ENCODE data around the gene SPACA4.

The SPACA4 gene

DNA sequence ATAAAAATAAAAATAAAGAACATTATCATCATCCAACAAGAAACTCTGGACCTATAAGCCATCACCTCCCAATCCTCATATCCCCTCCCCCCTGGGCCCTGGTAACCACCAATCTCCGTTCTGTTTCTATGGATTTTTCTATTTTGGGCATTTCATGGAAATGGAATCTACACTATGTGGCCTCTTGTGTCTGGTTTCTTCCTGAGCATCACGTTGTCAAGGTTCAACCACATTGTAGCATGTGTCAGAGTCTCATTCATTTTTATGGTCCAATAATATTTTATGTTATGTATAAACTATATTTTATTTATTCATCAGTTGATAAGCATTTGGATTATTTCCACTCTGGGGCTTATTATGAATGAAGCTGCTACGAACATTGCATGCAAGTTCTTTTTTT, 27.7 kb upstream of the SPACA4 start:
- Histone ChIP-seq H3K4me3 (ENCODE audit: insufficient read depth in 1 of 2, low read depth in 1 of 2, low read length in 2 of 2) (no peak overlapping the region), H2BK120ac (ENCODE audit: low read depth, low read length) (no peak overlapping the region), H3K9ac (ENCODE audit: low read length) (no peak overlapping the region), H3K9me3 (ENCODE audit: control insufficient read depth, low read length) (no peaks in the 10 kb centered on the region), H4K91ac (ENCODE audit: low read length) (no peak overlapping the region), H3K23ac (ENCODE audit: low read length in 2 of 2) (no peak overlapping the region), H2BK12ac (ENCODE audit: low read length in 2 of 2) (no peak overlapping the region), H2AFZ (ENCODE audit: low read depth, low read length) (no peak overlapping the region), H3K27me3 (ENCODE audit: control insufficient read depth in 1 of 2, insufficient read depth in 1 of 2, low read length in 2 of 2) (no peaks in the 10 kb centered on the region), H3K4ac (ENCODE audit: low read depth in 1 of 2, low read length in 2 of 2) (no peak overlapping the region), H3K18ac (ENCODE audit: low read depth in 1 of 2, low read length in 2 of 2) (no peak overlapping the region), H2BK5ac (ENCODE audit: low read depth, low read length, poor library complexity, severe bottlenecking) (no peak overlapping the region), H3K27ac (ENCODE audit: low read length, poor library complexity, severe bottlenecking) (no peak overlapping the region), H3K4me1 (ENCODE audit: control insufficient read depth, insufficient read depth, low read depth, low read length) (no peaks in the 10 kb centered on the region), H4K8ac (ENCODE audit: low read length) (no peak overlapping the region), H3K79me1 (replicated peaks; ENCODE audit: low read length, poor library complexity, severe bottlenecking) (no peaks in the 10 kb centered on the region), H3K14ac (ENCODE audit: low read length in 2 of 2) (no peak overlapping the region), H3K4me2 (ENCODE audit: low read length, poor library complexity, severe bottlenecking) (no peak overlapping the region), H2AK5ac (ENCODE audit: low read length, severe bottlenecking) (no peak overlapping the region), H3K36me3 (ENCODE audit: control insufficient read depth in 1 of 2, insufficient read depth in 2 of 2, low read depth in 1 of 2, low read length in 2 of 2) (no peaks in the 10 kb centered on the region), H2BK15ac (ENCODE audit: low read depth, poor library complexity, severe bottlenecking) (no peak overlapping the region)
- 77% methylated on average over 1 of the region's 3 CpGs for WGBS
- peak; percentile 34 for DNase-seq

DNA sequence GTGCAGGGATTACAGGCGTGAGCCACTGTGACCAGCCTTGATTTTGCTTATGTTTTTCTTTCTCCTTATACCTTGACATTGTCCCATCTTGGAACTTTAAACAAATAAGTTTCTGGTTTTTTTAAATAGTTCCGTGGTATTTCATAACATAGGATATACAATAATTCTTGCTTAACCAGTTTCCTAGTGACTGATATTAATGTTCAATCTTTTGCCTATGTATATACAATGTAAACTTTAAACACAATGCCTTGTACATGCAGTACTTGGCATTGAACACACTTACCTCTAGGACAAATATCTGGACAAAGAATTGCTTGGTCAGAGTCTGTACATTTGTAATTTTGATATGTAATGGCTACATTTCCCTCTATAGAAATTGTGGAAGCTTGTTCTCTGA, 24.4 kb upstream of the SPACA4 start:
- H2BK15ac ChIP-seq (ENCODE audit: low read depth, poor library complexity, severe bottlenecking), result no peak overlapping the region
- H2AK5ac ChIP-seq (ENCODE audit: low read length, severe bottlenecking), result no peak overlapping the region
- no peaks in the 10 kb centered on the region for H3K79me1 ChIP-seq (replicated peaks; ENCODE audit: low read length, poor library complexity, severe bottlenecking)
- no peak overlapping the region for H3K4me2 ChIP-seq (ENCODE audit: low read length, poor library complexity, severe bottlenecking)
- no peak overlapping the region for H2AFZ ChIP-seq (ENCODE audit: low read depth, low read length)
- H3K27me3 ChIP-seq (ENCODE audit: control insufficient read depth in 1 of 2, insufficient read depth in 1 of 2, low read length in 2 of 2), result peaks cover 0 to 8% of the 10 kb centered on the region in 2 experiments
- no peak overlapping the region for H2BK12ac ChIP-seq (ENCODE audit: low read length in 2 of 2)
- H3K27ac ChIP-seq (ENCODE audit: low read length, poor library complexity, severe bottlenecking), result no peak overlapping the region
- H3K14ac ChIP-seq (ENCODE audit: low read length in 2 of 2), result no peak overlapping the region
- no peak overlapping the region for H3K4me3 ChIP-seq (ENCODE audit: insufficient read depth in 1 of 2, low read depth in 1 of 2, low read length in 2 of 2)
- no peak overlapping the region for H2BK5ac ChIP-seq (ENCODE audit: low read depth, low read length, poor library complexity, severe bottlenecking)
- no peaks in the 10 kb centered on the region for H3K9me3 ChIP-seq (ENCODE audit: control insufficient read depth, low read length)
- no peak overlapping the region for H4K8ac ChIP-seq (ENCODE audit: low read length)
- H4K91ac ChIP-seq (ENCODE audit: low read length), result no peak overlapping the region
- H3K18ac ChIP-seq (ENCODE audit: low read depth in 1 of 2, low read length in 2 of 2), result no peak overlapping the region
- DNase-seq, result no peak
- H3K4ac ChIP-seq (ENCODE audit: low read depth in 1 of 2, low read length in 2 of 2), result no peak overlapping the region
- no peak overlapping the region for H3K23ac ChIP-seq (ENCODE audit: low read length in 2 of 2)
- peaks cover 1% of the 10 kb centered on the region for H3K4me1 ChIP-seq (ENCODE audit: control insufficient read depth, insufficient read depth, low read depth, low read length)
- 100% methylated on average over 1 of the region's 2 CpGs for WGBS
- H3K9ac ChIP-seq (ENCODE audit: low read length), result no peak overlapping the region
- H3K36me3 ChIP-seq (ENCODE audit: control insufficient read depth in 1 of 2, insufficient read depth in 2 of 2, low read depth in 1 of 2, low read length in 2 of 2), result no peaks in the 10 kb centered on the region
- H2BK120ac ChIP-seq (ENCODE audit: low read depth, low read length), result no peak overlapping the region

DNA sequence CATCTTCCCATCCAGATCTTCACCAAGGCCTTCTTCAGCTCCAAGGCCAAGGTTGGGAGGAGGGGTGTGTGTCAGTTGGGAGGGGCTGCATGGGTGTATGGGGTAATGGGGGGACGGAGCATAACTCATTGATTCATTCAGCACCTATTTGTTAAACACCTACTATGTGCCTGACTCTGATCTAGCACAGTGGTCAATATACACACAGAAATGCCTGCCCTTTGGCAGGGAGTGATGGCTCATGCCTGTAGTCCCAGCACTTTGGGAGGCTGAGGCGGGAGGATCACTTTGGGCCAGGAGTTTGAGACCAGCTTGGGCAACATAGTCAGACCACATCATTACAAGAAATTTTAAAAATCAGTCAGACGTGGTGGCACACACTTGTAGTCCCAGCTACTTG, 19.2 kb upstream of the SPACA4 start:
- no peak overlapping the region for H4K8ac ChIP-seq (ENCODE audit: low read length)
- H2AK5ac ChIP-seq (ENCODE audit: low read length, severe bottlenecking), result no peak overlapping the region
- no peak overlapping the region for H3K4me3 ChIP-seq (ENCODE audit: insufficient read depth in 1 of 2, low read depth in 1 of 2, low read length in 2 of 2)
- H3K14ac ChIP-seq (ENCODE audit: low read length in 2 of 2), result no peak overlapping the region
- H2AFZ ChIP-seq (ENCODE audit: low read depth, low read length), result no peak overlapping the region
- no peak overlapping the region for H3K23ac ChIP-seq (ENCODE audit: low read length in 2 of 2)
- H2BK120ac ChIP-seq (ENCODE audit: low read depth, low read length), result no peak overlapping the region
- peak overlapping the region in 1 of 2 experiments; percentile 5 for H2BK12ac ChIP-seq (ENCODE audit: low read length in 2 of 2)
- peaks cover 0 to 11% of the 10 kb centered on the region in 2 experiments for H3K27me3 ChIP-seq (ENCODE audit: control insufficient read depth in 1 of 2, insufficient read depth in 1 of 2, low read length in 2 of 2)
- no peak for DNase-seq
- H2BK5ac ChIP-seq (ENCODE audit: low read depth, low read length, poor library complexity, severe bottlenecking), result no peak overlapping the region
- 93% methylated on average over 3 of the region's 3 CpGs for WGBS
- peaks cover 6% of the 10 kb centered on the region for H3K4me1 ChIP-seq (ENCODE audit: control insufficient read depth, insufficient read depth, low read depth, low read length)
- H3K18ac ChIP-seq (ENCODE audit: low read depth in 1 of 2, low read length in 2 of 2), result peak overlapping the region in 1 of 2 experiments; percentile 2
- H3K9me3 ChIP-seq (ENCODE audit: control insufficient read depth, low read length), result no peaks in the 10 kb centered on the region
- H3K9ac ChIP-seq (ENCODE audit: low read length), result no peak overlapping the region
- no peaks in the 10 kb centered on the region for H3K79me1 ChIP-seq (replicated peaks; ENCODE audit: low read length, poor library complexity, severe bottlenecking)
- no peak overlapping the region for H3K4me2 ChIP-seq (ENCODE audit: low read length, poor library complexity, severe bottlenecking)
- H3K27ac ChIP-seq (ENCODE audit: low read length, poor library complexity, severe bottlenecking), result no peak overlapping the region
- no peak overlapping the region for H4K91ac ChIP-seq (ENCODE audit: low read length)
- no peak overlapping the region for H2BK15ac ChIP-seq (ENCODE audit: low read depth, poor library complexity, severe bottlenecking)
- H3K36me3 ChIP-seq (ENCODE audit: control insufficient read depth in 1 of 2, insufficient read depth in 2 of 2, low read depth in 1 of 2, low read length in 2 of 2), result no peaks in the 10 kb centered on the region
- H3K4ac ChIP-seq (ENCODE audit: low read depth in 1 of 2, low read length in 2 of 2), result no peak overlapping the region

DNA sequence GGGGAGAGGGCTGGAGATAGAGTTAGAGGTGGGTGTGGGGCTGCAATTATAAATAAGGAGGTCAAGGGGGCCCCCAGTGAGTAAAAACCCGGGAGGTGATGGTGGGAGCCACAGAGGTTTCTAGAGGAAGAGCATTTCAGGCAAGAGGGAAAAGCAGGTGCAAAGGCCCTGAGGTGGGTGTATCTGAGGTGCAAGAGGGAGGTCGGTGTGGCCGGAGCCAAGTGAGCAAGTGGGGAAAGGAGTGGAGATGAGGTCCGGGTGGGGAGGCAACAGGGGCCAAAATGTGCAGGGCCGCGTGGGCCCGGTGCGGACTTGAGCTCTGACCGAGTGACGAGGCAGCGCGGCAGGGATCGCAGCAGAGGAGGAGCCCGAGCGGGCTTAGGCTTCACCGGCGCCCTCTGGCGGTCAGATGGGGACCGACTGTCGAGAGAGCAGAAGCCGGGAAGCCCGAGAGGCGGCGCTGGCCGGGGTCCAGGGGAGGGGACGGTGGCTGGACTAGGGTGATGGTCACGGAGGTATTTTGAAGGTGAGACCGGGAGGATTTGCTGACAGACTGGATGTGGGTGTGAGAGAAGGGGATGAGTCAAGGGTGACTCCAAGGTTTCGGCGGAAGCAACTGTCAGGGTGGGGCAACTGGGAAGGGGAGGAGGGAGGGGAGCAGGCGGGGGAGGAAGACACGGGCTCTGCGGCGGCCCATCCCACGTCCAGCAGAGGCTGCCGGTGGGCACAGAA, 17.7 kb upstream of the SPACA4 start:
- peak; percentile 85 for DNase-seq
- peak overlapping the region; percentile 99 for H2BK15ac ChIP-seq (ENCODE audit: low read depth, poor library complexity, severe bottlenecking)
- peak overlapping the region in 1 of 2 experiments; percentile 91 for H3K14ac ChIP-seq (ENCODE audit: low read length in 2 of 2)
- H3K79me1 ChIP-seq (replicated peaks; ENCODE audit: low read length, poor library complexity, severe bottlenecking), result no peaks in the 10 kb centered on the region
- H2BK12ac ChIP-seq (ENCODE audit: low read length in 2 of 2), result peak overlapping the region in 1 of 2 experiments; percentile 59
- H3K4ac ChIP-seq (ENCODE audit: low read depth in 1 of 2, low read length in 2 of 2), result peak overlapping the region in 1 of 2 experiments; percentile 4
- peak overlapping the region; percentile 93 for H4K8ac ChIP-seq (ENCODE audit: low read length)
- H3K23ac ChIP-seq (ENCODE audit: low read length in 2 of 2), result no peak overlapping the region
- H3K4me2 ChIP-seq (ENCODE audit: low read length, poor library complexity, severe bottlenecking), result peak overlapping the region; percentile 64
- H2AK5ac ChIP-seq (ENCODE audit: low read length, severe bottlenecking), result no peak overlapping the region
- H3K9me3 ChIP-seq (ENCODE audit: control insufficient read depth, low read length), result no peaks in the 10 kb centered on the region
- no peak overlapping the region for H2BK5ac ChIP-seq (ENCODE audit: low read depth, low read length, poor library complexity, severe bottlenecking)
- peak overlapping the region; percentile 18 to 48 for H3K18ac ChIP-seq (ENCODE audit: low read depth in 1 of 2, low read length in 2 of 2)
- peak overlapping the region; percentile 63 for H3K9ac ChIP-seq (ENCODE audit: low read length)
- no peaks in the 10 kb centered on the region for H3K36me3 ChIP-seq (ENCODE audit: control insufficient read depth in 1 of 2, insufficient read depth in 2 of 2, low read depth in 1 of 2, low read length in 2 of 2)
- H3K4me3 ChIP-seq (ENCODE audit: insufficient read depth in 1 of 2, low read depth in 1 of 2, low read length in 2 of 2), result peak overlapping the region; percentile 43 to 68
- peak overlapping the region; percentile 90 for H2AFZ ChIP-seq (ENCODE audit: low read depth, low read length)
- peaks cover 0 to 11% of the 10 kb centered on the region in 2 experiments for H3K27me3 ChIP-seq (ENCODE audit: control insufficient read depth in 1 of 2, insufficient read depth in 1 of 2, low read length in 2 of 2)
- peaks cover 6% of the 10 kb centered on the region for H3K4me1 ChIP-seq (ENCODE audit: control insufficient read depth, insufficient read depth, low read depth, low read length)
- 5% methylated on average over 36 of the region's 36 CpGs for WGBS
- no peak overlapping the region for H2BK120ac ChIP-seq (ENCODE audit: low read depth, low read length)
- peak overlapping the region; percentile 70 for H4K91ac ChIP-seq (ENCODE audit: low read length)
- H3K27ac ChIP-seq (ENCODE audit: low read length, poor library complexity, severe bottlenecking), result no peak overlapping the region
